Left kidney (tissue), 2 donors: Measurements from ENCODE around the gene ZFAND3. TPM values are rescaled to one million over a fixed set of nuclear protein-coding genes. Genes with fewer than 3 reads are reported as not detected.
A peak's percentile ranks its signal among the peaks of the same experiment; 100 is the strongest.

Experiments
- DNase-seq: peaks from one replicate; pipeline ENCODE4 v3.0.0-alpha.2; 2013
- polyA plus RNA-seq: library from polyadenylated mRNA; unstranded; fragments of 120-200 nt; gene quantifications from one replicate; pipeline ENCODE4 v1.2.1, GENCODE V29; 2013; ENCODE audit not compliant: insufficient read length

Gene ZFAND3
- polyA plus RNA-seq, 1 donor: 150 TPM

DNA sequence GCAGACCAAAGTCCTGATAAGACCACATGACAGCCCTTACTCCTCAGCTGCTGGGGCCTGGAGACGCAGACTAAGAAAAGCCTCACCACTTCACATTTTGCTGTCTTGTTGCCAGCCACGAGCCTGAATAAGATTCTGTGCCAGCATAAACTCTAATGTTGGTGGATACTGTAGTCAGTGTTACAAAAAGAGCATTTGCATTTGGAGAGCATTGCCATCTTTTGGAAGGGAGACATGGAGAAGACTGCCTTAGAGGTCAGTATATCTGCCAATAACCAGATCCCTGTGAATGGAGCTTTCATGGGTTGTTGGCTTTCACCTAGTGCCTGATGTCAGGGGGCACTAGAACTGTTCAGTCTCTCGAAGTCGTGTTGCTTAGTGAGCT is 315.2 kb downstream of the ZFAND3 start:
- DNase-seq: no peak

DNA sequence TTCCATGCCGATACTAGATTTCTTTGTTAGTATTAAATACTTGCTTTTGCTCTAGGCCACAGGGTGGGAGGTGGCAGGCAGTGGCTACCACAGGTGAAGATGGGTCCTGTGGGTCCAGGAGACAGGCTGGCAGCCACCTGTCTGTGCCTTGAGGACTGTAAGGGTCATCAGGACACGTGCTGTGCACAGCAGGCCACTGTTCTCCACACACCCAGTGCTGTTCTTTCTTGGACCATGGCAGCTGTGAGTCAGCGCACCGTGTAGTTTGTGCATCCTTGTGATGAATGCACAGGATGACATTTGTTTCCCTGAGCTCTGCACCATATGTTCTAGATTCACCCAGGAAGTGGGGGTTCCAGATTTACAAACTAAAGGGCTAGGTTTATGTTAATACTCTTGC is 317.0 kb downstream of the ZFAND3 start:
- no peak for DNase-seq

DNA sequence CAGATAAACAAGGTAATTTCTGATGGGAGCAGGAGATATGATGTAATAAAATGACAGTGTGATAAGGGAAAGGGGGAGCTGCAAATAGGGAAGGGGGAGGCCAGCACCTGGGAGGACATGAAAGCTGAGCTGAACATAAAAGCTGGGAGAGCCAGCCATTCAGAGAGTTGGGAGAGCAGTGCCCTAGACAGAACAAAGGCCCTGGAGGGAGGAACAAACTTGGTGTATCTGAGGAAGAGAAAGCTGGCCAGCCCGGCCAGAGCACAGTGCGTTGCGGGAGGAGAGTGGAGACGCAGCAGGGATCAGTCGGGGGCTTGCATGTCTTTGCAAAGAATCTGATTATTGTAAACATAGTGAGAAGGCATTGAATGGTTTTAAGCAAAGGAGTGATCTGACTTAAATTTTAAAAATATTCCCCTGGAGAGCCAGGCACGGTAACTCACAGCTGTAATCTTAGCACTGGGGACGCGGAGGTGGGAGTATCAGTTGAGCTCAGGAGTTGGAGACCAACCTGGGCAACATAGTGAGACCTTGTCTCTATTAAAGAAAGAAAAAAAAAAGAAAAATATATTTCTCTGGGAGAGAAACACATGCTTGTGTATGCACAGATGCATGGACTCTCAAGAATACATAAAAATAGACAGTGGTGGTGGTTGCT is 318.2 kb downstream of the ZFAND3 start:
- DNase-seq: peak; percentile 29

DNA sequence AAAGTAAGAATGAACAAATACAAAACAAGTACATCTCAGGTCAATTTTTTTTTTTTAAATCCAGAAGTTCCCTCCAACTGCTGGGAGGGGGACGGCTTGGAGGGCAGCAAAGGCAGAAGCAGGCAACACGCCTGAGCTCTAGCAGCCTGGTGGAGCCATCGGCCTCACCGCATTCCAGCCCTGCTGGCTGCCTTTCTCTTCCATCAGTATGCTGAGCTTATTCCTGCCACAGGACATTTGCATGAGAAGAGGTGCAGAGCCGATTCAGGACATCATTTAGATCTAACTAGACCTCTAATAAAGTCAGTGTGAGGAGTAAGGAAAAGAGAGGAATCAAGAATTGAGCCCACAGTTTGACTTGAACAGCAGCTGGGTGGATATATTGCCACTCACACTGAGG is 318.8 kb downstream of the ZFAND3 start:
- DNase-seq: no peak

DNA sequence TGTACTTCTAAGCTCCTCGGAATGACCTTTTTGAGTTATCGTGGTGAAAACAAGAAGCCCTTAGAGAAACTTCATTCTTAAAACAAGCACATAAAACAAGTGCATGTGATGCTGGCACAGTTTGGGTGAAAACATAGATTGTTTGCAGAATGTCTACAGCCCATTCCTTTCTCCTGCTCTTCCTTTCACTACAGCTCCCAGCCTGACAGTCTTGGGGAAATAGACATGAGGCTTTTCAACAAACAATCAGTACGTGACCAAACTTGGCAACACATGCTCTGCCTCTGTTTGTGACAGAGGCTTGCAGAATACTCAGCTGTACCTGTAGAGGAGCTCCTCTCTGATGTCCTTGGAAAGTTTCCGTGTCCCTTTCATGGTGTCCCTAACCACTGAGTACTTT is 321.6 kb downstream of the ZFAND3 start:
- DNase-seq: no peak

DNA sequence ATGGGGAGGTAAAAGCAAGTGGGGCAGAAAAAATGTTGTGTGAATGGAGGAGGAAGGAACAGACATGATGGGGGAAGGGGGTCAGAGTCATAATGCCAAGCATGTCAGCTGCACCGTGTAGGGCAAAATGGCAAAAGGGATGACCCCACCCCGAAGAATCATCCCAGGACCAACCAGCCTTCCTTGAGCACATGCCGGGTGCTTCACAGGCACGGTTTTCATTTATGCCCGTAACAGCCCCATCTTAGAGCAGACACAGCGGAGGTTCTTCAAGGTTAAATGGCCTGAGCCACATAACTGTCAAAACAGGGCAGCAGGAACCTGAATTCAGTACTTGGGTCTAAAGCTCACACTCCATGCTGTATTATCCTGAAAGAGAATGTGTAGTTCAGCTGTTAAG is 322.2 kb downstream of the ZFAND3 start:
- no peak for DNase-seq

DNA sequence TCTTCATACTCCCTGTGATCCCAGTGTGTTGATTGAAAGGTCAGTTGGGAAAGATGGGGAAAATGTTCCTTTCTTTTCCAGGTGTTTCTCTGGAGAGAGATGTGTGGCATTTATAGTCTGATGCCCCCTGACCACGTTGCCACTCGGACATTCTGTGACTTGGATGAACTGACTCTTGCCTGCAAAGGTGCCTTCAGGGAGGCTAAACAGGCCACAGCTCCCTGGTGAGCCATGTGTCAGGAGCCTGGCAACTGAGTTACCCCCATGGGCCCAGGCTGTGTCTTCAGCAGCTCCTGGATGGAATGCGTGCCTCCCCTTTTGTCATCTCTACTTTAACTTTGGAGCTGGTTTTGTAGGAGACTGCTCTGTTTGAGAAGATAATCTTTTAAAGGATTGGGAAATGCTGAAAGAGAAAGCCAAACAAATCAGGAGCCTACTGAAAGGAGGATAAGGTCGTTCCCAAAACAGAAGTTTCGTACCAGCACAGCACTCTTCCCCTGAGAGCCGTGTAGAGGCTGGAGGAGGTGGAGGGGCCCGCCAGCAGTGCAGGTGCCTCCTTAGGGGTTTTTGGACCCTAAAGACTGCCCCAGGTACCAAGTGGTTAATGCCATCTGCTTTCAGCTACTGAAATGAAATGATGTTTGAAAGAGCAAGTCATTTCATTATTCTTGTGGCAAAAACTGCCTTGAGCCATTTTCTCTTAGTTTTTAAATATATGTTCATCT is 322.8 kb downstream of the ZFAND3 start:
- DNase-seq: no peak

DNA sequence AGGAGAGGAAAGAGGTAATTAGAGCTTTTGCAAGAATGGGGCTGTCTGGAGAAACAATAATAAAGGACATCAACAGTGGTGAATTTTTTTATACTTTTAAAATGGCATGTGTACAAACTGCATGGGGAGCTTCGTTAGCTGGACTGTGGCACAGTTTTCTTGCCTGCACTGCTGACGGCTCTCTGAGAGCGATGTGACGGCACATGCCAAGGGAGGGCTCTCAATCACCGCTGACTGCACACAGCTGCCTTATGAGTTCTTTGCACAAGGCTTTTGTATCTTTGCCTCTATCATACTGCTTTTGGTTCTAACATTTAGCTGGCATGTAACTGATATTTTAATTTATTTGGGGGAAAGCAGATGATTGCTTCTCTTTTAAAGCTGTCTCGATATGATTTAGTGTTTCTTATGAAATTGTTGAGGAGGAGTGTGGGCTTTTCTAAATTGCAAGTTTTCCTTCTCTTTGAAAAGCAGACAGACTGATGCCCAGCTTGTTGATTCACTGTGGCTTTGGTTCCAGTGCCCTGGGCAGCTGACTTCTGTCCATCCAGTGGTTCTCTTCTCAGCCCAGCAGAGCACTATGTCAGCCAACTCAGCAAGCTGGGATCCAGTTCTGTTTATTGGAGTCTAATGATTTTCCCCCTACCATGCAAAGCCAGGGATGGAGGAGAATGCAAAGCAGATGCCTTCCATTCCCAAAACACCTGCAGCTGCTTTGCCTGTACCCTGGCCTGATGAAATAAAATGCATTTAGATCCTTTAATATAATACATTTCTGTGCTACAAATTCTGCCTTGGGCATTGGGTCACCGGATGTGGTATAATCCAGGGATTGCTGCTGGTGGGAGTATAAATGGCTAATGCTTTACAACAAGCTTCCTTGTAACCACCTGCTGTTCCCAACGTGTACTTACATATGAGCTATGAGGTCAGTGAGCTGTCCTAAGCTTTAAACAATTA is 323.9 kb downstream of the ZFAND3 start:
- no peak for DNase-seq

DNA sequence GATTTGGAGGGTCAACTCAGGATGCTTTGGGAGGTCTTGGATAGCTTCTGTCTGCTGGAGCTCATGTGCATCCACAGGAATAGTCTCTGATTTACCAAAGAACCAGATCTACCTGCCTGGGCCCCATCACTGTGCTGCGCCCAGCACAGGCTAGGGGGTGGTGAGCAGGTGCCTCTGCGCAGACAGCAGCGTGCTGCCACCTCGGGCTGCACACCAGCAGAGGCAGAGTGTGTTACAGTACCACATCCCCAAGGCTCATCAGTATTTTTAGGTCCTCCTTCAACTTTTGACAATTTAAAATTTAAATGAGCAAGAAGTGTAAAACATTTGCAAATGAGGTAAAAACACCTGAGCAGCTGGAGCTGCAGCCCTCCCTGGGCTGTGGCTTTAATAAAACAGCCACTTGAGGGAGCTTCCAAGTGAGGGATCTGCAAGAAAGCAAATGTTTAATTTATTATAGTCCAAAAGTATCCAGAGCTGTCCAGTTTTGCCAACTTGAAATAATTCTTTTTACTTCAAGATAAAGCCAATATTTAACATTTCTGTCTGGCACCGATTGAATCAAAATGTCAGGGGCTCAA is 324.9 kb downstream of the ZFAND3 start:
- DNase-seq: no peak

DNA sequence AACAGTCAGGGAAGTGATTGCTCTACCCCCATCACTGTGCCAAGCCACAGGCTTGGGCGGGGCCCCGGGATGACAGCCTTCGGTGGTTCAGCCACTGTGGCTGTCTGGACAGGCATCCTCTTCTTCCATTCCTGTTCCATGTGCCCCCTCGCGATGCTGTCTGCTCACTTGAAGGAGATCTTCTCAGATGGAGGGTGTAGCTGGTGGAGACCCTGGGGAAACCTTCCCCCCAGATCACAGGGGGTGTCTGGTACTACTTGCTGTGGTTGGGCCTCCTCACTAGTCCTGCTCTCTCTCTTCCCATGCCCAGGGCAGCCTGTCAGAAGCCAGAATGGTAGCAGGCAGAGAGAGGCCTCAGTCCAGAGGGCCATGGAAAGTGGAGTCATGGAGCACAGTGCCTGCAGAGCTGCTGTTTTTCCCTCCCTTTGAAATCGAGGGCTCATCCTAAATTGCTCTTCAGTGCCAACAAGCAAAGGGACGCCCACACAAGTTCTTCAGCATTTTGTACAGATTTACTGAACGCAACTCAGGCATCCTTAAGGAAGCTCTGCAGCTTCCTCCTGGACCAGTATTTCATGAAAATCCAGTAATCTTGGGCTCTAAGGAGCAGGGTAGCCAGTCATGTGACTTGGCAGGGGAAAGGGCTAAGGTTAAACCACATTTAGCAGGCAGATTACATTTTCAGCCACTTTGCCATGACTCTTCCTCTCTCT is 326.6 kb downstream of the ZFAND3 start:
- DNase-seq: no peak

DNA sequence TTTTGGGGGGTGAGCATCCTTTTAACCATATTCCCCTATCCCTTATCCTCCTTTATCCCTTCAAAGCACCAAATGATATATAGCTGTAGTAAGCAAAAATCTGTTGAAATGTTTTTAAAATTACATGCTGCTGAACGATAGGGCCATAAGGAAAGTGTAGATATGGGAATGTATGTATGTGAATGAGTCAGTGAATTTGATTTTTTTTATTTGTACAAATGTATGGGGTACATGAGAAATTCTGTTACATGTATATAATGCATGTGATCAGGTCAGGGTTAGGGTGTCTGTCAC is 327.2 kb downstream of the ZFAND3 start:
- no peak for DNase-seq

DNA sequence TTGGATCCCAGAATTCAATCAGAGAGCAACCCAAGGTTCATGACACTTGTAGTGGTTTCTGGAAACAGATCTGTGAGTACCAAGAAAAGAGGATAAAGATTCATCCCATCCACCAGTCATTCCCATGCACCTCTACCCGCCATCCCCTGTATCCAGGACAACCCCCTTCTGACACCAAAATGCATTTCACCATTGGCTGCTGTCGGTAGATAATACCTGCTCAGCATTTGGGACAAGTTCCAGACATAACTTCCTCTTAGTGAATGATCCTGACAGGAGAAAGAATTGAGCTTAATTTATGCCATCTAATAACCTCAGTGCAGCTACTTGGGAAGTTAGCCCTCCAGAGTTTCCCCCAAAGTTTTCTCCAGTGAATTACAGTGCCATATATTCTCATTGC is 329.1 kb downstream of the ZFAND3 start:
- no peak for DNase-seq

DNA sequence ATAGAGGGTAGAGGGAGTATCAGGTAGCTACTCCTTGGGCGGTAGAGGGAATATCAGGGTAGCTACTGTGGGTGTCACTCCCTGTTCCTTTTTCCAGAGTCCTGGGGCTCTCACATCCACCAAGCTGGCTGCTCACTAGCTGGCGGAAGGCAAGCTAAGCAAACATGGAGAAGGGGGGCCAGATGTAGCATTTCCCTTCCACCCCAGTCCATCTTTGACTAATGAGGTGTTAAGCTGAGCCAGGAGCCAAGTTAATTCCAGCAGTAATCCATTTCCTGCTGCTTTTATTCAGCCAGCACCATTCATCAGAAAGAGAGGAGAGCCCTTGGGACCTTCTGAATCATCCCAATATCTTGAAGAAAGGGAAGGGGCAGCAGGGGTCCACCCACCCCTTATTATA is 330.0 kb downstream of the ZFAND3 start:
- DNase-seq: no peak

DNA sequence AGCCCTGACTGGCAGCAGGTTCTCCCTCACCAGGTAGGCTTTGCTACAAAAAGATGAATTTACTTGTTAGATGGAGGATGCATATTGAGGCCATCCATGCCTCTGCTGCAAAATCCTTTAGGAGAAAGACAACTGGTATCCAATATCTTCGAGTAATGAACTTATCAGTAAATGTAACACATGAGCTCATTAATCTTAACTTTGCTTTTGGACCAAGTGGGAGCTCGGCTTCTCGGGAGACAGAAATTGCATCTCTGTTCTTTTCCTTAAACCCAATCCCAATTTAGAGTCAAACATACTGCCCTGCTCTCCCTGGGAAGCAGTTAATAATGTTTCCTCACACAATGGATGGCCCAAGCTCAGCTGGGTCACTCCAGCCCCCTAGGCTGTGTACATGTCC is 330.5 kb downstream of the ZFAND3 start:
- DNase-seq: no peak

DNA sequence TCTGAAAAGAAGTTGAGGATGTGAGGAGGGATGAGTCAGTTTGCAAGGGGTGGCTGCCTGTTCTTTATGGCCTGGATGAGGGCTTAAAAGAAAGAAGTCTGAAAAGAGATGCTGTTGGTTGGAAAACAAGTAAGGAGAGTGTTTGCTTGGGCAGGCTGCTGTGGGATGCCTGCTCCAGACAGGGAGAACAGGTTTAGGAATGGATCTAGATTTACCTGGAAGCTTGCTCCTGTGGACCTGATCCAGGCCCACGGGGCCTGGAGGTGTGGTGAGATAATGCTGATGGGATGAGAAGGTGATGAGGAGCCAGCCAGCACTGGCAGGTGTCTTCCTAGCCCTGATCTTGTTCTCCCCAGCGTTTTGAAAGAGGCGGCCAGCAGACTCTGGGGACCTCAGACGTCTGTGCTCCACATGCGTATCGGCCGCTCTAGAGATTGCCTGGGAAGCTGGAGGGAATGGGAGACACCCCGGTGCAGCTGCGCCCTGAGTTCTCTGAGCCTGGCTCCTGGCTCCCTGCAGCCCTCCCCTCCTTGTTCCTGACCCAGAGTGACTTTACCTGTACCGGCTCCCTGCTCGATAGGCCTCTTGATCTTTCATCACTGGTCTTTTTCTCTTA is 331.3 kb downstream of the ZFAND3 start:
- no peak for DNase-seq

DNA sequence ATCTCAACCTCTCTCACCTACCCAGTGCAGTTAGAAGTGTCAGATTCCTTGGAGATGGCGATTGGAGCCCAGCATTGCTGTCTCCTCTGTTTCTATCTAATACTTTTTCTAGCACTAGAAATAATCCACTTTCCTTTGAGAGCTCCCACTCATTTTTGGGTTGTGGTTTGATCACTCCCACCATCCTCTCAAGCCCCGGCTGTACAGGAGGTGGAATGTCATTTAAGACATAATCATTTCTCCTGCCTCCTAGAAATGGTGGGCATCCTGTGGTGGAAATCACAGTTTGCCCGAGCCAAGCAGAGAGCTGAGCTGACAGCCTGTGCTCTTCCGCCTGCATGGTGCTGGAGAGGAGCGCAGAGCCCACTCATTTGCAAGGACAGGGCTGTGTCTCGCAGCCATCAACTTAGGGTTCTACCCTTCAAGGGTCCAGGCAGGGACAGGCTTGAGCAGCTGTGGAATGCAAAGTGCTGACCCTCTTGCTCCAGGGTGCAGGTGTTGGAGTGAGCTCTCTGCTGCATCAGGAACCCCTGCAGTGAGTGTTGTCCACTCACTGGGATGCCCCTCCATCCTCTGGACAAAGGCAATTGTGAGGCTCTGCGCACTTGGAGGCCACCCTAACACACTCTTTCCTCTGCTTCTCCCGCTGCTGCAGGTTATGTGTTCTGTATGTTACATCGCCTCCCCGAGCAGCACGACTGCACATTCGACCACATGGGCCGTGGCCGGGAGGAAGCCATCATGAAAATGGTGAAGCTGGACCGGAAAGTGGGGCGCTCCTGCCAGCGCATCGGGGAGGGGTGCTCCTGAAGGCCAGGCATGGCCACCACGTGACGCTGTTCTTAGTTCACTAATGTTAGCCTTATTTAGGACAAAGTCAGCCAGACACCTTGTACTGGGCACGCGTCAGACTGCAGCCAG is 332.3 kb downstream of the ZFAND3 start:
- no peak for DNase-seq

DNA sequence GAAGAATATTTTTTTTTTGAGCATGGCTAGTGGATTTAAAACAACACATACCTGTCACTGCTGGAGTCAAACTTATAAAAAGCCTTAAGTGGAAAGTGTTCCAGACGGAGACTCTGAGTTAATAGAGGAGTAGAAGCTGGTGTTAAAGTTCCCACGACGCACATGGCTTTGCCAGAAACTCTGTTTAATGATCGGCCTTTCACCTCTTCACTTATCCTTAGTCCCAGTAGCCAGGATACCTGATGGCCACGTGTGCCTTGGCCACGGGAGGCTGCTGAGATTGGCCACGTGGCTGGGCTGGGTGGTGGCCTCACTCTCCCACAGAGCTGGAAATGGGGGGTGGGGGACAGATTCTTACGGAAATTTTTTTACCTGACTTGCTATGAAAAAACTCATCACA is 333.1 kb downstream of the ZFAND3 start:
- DNase-seq: no peak

DNA sequence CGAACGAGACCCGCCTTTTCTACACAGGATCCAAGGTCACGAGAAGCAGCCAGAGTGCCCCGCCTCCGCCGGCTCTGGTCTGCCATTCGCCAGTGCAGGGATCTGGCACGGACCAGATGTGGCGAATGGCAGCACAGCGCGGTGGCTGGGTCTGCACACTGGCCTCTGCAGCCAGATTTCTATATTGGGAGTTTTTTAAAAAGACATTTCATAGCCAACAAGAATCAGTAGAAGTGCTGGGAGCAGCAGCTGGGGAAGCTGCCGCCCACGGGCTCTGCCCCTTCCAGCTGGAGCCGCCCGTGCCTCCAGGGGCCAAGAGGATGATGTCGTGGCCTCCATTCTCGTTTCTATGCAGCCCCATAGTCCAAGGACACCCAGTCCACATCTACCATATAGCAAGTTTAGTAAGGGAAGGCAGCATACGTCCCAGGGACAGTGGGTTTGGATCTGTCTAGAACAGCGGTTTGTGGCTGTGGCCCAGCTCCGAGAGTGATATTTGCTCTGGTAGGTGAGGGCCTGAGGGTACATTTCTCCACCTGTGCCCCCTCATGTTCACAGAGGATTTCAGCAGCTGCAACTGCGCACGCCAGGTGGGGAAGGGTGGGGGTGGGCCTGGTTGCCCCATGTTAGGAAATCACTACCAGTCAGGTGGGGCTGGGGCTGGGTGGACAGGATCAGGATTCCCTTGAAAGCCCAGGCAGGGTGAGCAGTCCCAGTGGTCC is 333.7 kb downstream of the ZFAND3 start:
- DNase-seq: no peak

DNA sequence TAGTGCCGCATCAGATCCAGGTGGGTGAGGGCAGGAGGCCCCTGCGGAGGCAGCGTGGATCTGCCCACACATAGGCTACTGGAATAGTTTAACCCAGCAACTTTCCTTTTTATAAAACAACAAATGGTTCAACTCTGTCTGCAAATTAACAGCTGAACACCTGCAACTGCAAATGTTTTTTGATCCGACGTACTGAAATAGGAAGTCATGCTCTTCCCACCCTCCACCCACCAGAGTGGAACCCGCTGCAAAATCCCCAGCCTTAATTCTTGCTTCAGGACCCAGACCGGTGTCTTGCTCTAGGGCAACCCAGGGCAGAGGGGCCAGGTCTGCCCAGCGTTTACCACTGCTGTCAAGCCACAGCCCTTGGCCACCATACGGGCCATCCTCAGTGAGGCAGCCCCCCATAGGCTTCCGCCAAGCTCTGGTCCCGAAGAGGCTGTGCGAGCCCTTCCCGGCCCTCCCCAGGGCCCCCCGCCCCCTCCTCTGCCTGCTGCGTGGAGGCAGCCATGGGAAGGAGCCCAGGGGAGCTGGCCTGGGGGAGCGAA is 334.3 kb downstream of the ZFAND3 start:
- no peak for DNase-seq

DNA sequence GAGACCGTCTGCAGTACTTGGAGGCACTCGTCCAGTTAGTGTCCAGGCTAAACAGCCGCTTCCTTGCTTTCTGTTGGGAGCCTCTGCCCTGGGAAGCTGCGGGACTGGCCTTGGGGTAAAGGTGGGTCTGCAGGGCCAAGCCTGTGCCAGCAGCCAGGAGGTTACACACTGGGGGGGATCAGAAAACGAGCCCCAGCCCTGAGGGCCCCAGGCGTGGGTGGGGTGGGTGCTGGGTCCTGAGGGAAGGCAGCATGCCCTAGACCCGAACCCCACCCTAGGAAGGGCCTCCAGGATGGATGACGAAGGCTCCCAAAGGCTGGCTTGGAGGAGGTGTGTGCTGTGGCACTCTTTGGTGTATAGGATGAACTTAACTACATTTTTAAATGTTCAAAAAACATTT is 335.2 kb downstream of the ZFAND3 start:
- DNase-seq: no peak
